HCT116 (cell line): ENCODE measurements around the gene XG. TPM values are rescaled to one million over a fixed set of nuclear protein-coding genes. Genes with fewer than 3 reads are reported as not detected.

ENCODE experiments used
- ATAC-seq: fragments of 200-7000 bp; cut with Tn5 transposase; 2 replicates; pipeline ENCODE4 v1.9.1; 2020; ENCODE audit warnings: mild to moderate bottlenecking, moderate library complexity
- BruUV-seq: library from RNA; stranded (reverse); fragments of 400-500 nt; replicated peaks from 2 replicates; lab custom pipeline; 2021; lab: Mats Ljungman, UMichigan
- CTCF ChIA-PET: fragments of 300-600 bp; sonication (Branson Sonifier 250); formaldehyde crosslinking; loops from one replicate; lab custom pipeline; 2021; ENCODE audit warnings: antibody characterized with exemption; lab: Charles Lee
- POLR2A ChIA-PET: fragments of 300-600, 350-600 bp; sonication (Branson Sonifier 250); formaldehyde crosslinking; loops from one replicate; lab custom pipeline; 2021; ENCODE audit warnings: antibody characterized with exemption; lab: Charles Lee
- RAD21 ChIA-PET, 2 experiments: fragments of 300-600 bp; sonication (Branson Sonifier 250); formaldehyde crosslinking; loops; one replicate each; lab custom pipeline; 2023; ENCODE audit warnings: low total read pairs in 2 of 2; ENCODE audit not compliant: uncharacterized antibody in 2 of 2, unreplicated experiment in 2 of 2, low non-redundant PET in 1 of 2; lab: Charles Lee
- DNase-seq: peaks from one replicate; pipeline ENCODE4 v3.0.0-alpha.2; 2010; ENCODE audit warnings: low read depth, low spot score
- H2AFZ ChIP-seq: fragments of 200-600 bp; shearing (Covaris generic), sonication (generic); 2 replicates; pipeline ENCODE4 v1.6.1; 2017; ENCODE audit warnings: low read depth, mixed run types, mixed read lengths, antibody characterized with exemption, low read length; ENCODE audit not compliant: poor library complexity, severe bottlenecking
- H3K27ac ChIP-seq: 2 replicates; pipeline ENCODE4 v1.5.1; 2012; ENCODE audit warnings: low read depth, low read length
- H3K27me3 ChIP-seq: fragments of 200-600 bp; sonication (generic); 2 replicates; pipeline ENCODE4 v1.6.1; 2016; ENCODE audit warnings: mixed run types, low read length, mixed read lengths; ENCODE audit not compliant: insufficient read depth
- H3K36me3 ChIP-seq, 2 experiments: fragments of 200-500 bp in 1 of 2; fragments of 200-600 bp in 1 of 2; sonication (Bioruptor generic) in 1 of 2; sonication (generic) in 1 of 2; 2 replicates each; pipeline versions ENCODE4 v1.5.1 to v1.6.1; 2014 to 2016; ENCODE audit warnings: low read length in 2 of 2, inconsistent platforms in 1 of 2, mixed read lengths in 1 of 2, mixed run types in 1 of 2; ENCODE audit not compliant: insufficient read depth in 2 of 2, control insufficient read depth in 1 of 2
- H3K4me1 ChIP-seq, 2 experiments: fragments of 200-600 bp in 1 of 2; sonication (generic) in 1 of 2; 2 replicates each; pipeline versions ENCODE4 v1.5.1 to v1.6.1; 2012 to 2017; ENCODE audit warnings: low read length in 2 of 2, inconsistent platforms in 1 of 2, mild to moderate bottlenecking in 1 of 2, mixed read lengths in 1 of 2, mixed run types in 1 of 2, moderate library complexity in 1 of 2; ENCODE audit not compliant: insufficient read depth in 2 of 2, control insufficient read depth in 1 of 2
- H3K4me2 ChIP-seq: fragments of 200-600 bp; sonication (generic); 2 replicates; pipeline ENCODE4 v1.6.1; 2017; ENCODE audit warnings: mixed run types, low read length, mixed read lengths
- H3K4me3 ChIP-seq, 2 experiments: fragments of 200-600 bp in 1 of 2; sonication (generic) in 1 of 2; replicated peaks in 1 of 2; 2 replicates each; pipeline ENCODE4 v1.5.1; 2011 to 2016; ENCODE audit warnings: low read length in 2 of 2, control low read depth in 1 of 2, low read depth in 1 of 2, mild to moderate bottlenecking in 1 of 2, mixed read lengths in 1 of 2, mixed run types in 1 of 2
- H3K79me2 ChIP-seq: fragments of 200-600 bp; sonication (generic); 2 replicates; pipeline ENCODE4 v1.6.1; 2017; ENCODE audit warnings: mild to moderate bottlenecking, mixed run types, low read length, moderate library complexity, mixed read lengths; ENCODE audit not compliant: insufficient read depth
- H3K9ac ChIP-seq: fragments of 200-600 bp; sonication (generic); 2 replicates; pipeline ENCODE4 v1.6.1; 2016; ENCODE audit warnings: low read length, mixed read lengths
- H3K9me2 ChIP-seq: fragments of 200-600 bp; sonication (generic), shearing (Covaris generic); 2 replicates; pipeline ENCODE4 v1.6.1; 2017; ENCODE audit warnings: mixed run types, mild to moderate bottlenecking, moderate library complexity; ENCODE audit not compliant: insufficient read depth
- H3K9me3 ChIP-seq, 2 experiments: fragments of 200-500 bp in 1 of 2; fragments of 200-600 bp in 1 of 2; sonication (Bioruptor generic) in 1 of 2; sonication (generic) in 1 of 2; 2 replicates each; pipeline ENCODE4 v1.6.1; 2014 to 2017; ENCODE audit warnings: low read length in 2 of 2, mixed read lengths in 2 of 2, inconsistent platforms in 1 of 2, low read depth in 1 of 2, mild to moderate bottlenecking in 1 of 2, mixed run types in 1 of 2, moderate library complexity in 1 of 2; ENCODE audit not compliant: control insufficient read depth in 1 of 2, insufficient read depth in 1 of 2
- H4K20me1 ChIP-seq: fragments of 200-600 bp; sonication (generic), shearing (Covaris generic); 2 replicates; pipeline ENCODE4 v1.6.1; 2017; ENCODE audit warnings: mixed run types, mild to moderate bottlenecking, moderate library complexity; ENCODE audit not compliant: insufficient read depth
- CBX3 ChIP-seq: IDR thresholded peaks from 2 replicates; pipeline ENCODE4 v1.6.1; 2012; ENCODE audit warnings: low read depth
- CEBPB ChIP-seq: IDR thresholded peaks from 2 replicates; pipeline ENCODE4 v1.6.1; 2012; ENCODE audit warnings: low read depth
- EGR1 ChIP-seq: IDR thresholded peaks from 2 replicates; pipeline ENCODE4 v1.6.1; 2012; ENCODE audit warnings: low read depth
- ELF1 ChIP-seq: IDR thresholded peaks from 2 replicates; pipeline ENCODE4 v1.6.1; 2012; ENCODE audit warnings: low read depth, borderline replicate concordance
- EZH2 ChIP-seq: fragments of 200-600 bp; sonication (generic); IDR thresholded peaks from 2 replicates; pipeline ENCODE4 v1.6.1; 2017; ENCODE audit warnings: antibody characterized with exemption, mixed run types
- EZH2phosphoT487 ChIP-seq: fragments of 200-600 bp; IDR thresholded peaks from 2 replicates; pipeline ENCODE4 v1.6.1; 2018; ENCODE audit warnings: antibody characterized with exemption, borderline replicate concordance
- FOSL1 ChIP-seq: IDR thresholded peaks from 2 replicates; pipeline ENCODE4 v1.6.1; 2012; ENCODE audit warnings: low read depth
- POLR2A ChIP-seq: IDR thresholded peaks from 2 replicates; pipeline ENCODE4 v1.7.0; 2011; ENCODE audit warnings: borderline replicate concordance; ENCODE audit not compliant: insufficient read depth, insufficient read length; ENCODE audit errors: extremely low read depth
- POLR2AphosphoS5 ChIP-seq: IDR thresholded peaks from 2 replicates; pipeline ENCODE4 v1.6.1; 2011; ENCODE audit warnings: mild to moderate bottlenecking, low read depth, low read length, moderate library complexity
- RAD21 ChIP-seq: IDR thresholded peaks from 2 replicates; pipeline ENCODE4 v1.6.1; 2012; ENCODE audit warnings: low read depth, mild to moderate bottlenecking
- SP1 ChIP-seq: IDR thresholded peaks from 2 replicates; pipeline ENCODE4 v1.6.1; 2012; ENCODE audit warnings: low read depth
- SRF ChIP-seq: IDR thresholded peaks from 2 replicates; pipeline ENCODE4 v1.6.1; 2012; ENCODE audit warnings: low read depth
- TCF7L2 ChIP-seq: IDR thresholded peaks from 2 replicates; pipeline ENCODE4 v1.7.0; 2011; ENCODE audit warnings: borderline replicate concordance, inconsistent platforms; ENCODE audit not compliant: insufficient read depth, insufficient read length; ENCODE audit errors: extremely low read depth
- YY1 ChIP-seq: IDR thresholded peaks from 2 replicates; pipeline ENCODE4 v1.6.1; 2011; ENCODE audit warnings: low read length, low read depth, moderate library complexity, mild to moderate bottlenecking; ENCODE audit not compliant: insufficient replicate concordance; ENCODE audit errors: extremely low read depth
- ZFX ChIP-seq: fragments of 450-650 bp; IDR thresholded peaks from 2 replicates; pipeline ENCODE4 v1.6.1; 2017
- intact Hi-C: fragments of 100-400 bp; cut with micrococcal nuclease; formaldehyde crosslinking; loops from 2 replicates; pipeline ENCODE4 v1.10.0; 2022
- total RNA-seq: library from RNA; stranded (reverse); gene quantifications from one replicate; pipeline ENCODE4 v1.2.1, GENCODE V29; 2021; ENCODE audit not compliant: unreplicated experiment
- TF ChIP-seq, protein P1 (sequence below): IDR thresholded peaks from 2 replicates; pipeline ENCODE4 v1.6.1; 2012; ENCODE audit warnings: low read depth
- TF ChIP-seq, protein P2 (sequence below): IDR thresholded peaks from 2 replicates; pipeline ENCODE4 v1.6.1; 2012
- TF ChIP-seq, protein P3 (sequence below): IDR thresholded peaks from 2 replicates; pipeline ENCODE4 v1.6.1; 2012
- TF ChIP-seq, protein P4 (sequence below), 3 experiments: fragments of 200-600 bp in 1 of 3; sonication (generic) in 1 of 3; IDR thresholded peaks in 2 of 3; conservative IDR thresholded peaks in 1 of 3; 2 replicates each; pipeline ENCODE4 v1.5.1; 2012 to 2017; ENCODE audit warnings: low read depth in 2 of 3, low read length in 2 of 3, antibody characterized with exemption in 1 of 3, borderline replicate concordance in 1 of 3, control low read depth in 1 of 3, mild to moderate bottlenecking in 1 of 3, mixed read lengths in 1 of 3, mixed run types in 1 of 3, moderate library complexity in 1 of 3; ENCODE audit not compliant: insufficient read depth in 1 of 3
- TF ChIP-seq, protein P5 (sequence below): IDR thresholded peaks from 2 replicates; pipeline ENCODE4 v1.6.1; 2011; ENCODE audit warnings: mild to moderate bottlenecking, low read length, moderate library complexity; ENCODE audit not compliant: insufficient replicate concordance; ENCODE audit errors: extremely low read depth

The XG gene
- total RNA-seq, 1 experiment from 2014 or later: not detected

DNA sequence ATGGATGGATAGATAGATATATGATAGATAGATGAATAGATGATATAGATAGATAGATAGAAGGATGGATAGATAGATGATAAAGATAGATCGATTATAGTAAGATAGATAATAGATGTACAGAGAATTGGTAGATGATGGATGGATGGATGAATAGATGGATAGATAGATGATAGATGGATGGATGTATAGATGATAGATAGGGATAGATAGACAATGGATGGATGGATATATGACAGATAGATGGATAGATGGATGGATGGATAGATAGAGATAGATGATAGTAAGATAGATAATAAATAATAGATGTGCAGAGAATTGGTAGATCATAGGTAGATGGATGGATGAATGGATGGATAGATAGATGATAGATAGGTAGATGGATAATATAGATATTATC is 89.1 kb downstream of the XG start:
- intact Hi-C loops: no loop called here
- H3K4me3 ChIP-seq: no peak overlapping the region
- POLR2A ChIA-PET: no interaction called here
- no peaks in the 10 kb centered on the region for H3K9me2 ChIP-seq
- H3K9ac ChIP-seq: no peak overlapping the region
- H3K27ac ChIP-seq: no peak overlapping the region
- BruUV-seq: no TSS peak
- no peak overlapping the region for H3K4me2 ChIP-seq
- no peak for ATAC-seq
- no peaks in the 10 kb centered on the region for H3K27me3 ChIP-seq
- TF ChIP-seq CEBPB (no peak), SP1 (no peak), FOSL1 (no peak), CBX3 (no peak), ZFX (no peak), POLR2AphosphoS5 (no peak), EZH2 (no peak), YY1 (no peak), EZH2phosphoT487 (no peak), SRF (no peak), EGR1 (no peak), POLR2A (no peak), RAD21 (no peak), TCF7L2 (no peak), ELF1 (no peak)
- TF ChIP-seq, protein P1, sequence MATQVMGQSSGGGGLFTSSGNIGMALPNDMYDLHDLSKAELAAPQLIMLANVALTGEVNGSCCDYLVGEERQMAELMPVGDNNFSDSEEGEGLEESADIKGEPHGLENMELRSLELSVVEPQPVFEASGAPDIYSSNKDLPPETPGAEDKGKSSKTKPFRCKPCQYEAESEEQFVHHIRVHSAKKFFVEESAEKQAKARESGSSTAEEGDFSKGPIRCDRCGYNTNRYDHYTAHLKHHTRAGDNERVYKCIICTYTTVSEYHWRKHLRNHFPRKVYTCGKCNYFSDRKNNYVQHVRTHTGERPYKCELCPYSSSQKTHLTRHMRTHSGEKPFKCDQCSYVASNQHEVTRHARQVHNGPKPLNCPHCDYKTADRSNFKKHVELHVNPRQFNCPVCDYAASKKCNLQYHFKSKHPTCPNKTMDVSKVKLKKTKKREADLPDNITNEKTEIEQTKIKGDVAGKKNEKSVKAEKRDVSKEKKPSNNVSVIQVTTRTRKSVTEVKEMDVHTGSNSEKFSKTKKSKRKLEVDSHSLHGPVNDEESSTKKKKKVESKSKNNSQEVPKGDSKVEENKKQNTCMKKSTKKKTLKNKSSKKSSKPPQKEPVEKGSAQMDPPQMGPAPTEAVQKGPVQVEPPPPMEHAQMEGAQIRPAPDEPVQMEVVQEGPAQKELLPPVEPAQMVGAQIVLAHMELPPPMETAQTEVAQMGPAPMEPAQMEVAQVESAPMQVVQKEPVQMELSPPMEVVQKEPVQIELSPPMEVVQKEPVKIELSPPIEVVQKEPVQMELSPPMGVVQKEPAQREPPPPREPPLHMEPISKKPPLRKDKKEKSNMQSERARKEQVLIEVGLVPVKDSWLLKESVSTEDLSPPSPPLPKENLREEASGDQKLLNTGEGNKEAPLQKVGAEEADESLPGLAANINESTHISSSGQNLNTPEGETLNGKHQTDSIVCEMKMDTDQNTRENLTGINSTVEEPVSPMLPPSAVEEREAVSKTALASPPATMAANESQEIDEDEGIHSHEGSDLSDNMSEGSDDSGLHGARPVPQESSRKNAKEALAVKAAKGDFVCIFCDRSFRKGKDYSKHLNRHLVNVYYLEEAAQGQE: no peak
- TF ChIP-seq, protein P2, sequence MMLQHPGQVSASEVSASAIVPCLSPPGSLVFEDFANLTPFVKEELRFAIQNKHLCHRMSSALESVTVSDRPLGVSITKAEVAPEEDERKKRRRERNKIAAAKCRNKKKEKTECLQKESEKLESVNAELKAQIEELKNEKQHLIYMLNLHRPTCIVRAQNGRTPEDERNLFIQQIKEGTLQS: no peak
- TF ChIP-seq, protein P3, sequence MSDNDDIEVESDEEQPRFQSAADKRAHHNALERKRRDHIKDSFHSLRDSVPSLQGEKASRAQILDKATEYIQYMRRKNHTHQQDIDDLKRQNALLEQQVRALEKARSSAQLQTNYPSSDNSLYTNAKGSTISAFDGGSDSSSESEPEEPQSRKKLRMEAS: no peak
- TF ChIP-seq, protein P4, sequence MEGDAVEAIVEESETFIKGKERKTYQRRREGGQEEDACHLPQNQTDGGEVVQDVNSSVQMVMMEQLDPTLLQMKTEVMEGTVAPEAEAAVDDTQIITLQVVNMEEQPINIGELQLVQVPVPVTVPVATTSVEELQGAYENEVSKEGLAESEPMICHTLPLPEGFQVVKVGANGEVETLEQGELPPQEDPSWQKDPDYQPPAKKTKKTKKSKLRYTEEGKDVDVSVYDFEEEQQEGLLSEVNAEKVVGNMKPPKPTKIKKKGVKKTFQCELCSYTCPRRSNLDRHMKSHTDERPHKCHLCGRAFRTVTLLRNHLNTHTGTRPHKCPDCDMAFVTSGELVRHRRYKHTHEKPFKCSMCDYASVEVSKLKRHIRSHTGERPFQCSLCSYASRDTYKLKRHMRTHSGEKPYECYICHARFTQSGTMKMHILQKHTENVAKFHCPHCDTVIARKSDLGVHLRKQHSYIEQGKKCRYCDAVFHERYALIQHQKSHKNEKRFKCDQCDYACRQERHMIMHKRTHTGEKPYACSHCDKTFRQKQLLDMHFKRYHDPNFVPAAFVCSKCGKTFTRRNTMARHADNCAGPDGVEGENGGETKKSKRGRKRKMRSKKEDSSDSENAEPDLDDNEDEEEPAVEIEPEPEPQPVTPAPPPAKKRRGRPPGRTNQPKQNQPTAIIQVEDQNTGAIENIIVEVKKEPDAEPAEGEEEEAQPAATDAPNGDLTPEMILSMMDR (IDR thresholded peaks at IDR 0.05 in 2 of 3, conservative IDR thresholded peaks at IDR 0.05 in 1 of 3; ENCODE audit: borderline replicate concordance in 1 of 3, insufficient read depth in 1 of 3, low read depth in 2 of 3, low read length in 2 of 3): no peak
- TF ChIP-seq, protein P5, sequence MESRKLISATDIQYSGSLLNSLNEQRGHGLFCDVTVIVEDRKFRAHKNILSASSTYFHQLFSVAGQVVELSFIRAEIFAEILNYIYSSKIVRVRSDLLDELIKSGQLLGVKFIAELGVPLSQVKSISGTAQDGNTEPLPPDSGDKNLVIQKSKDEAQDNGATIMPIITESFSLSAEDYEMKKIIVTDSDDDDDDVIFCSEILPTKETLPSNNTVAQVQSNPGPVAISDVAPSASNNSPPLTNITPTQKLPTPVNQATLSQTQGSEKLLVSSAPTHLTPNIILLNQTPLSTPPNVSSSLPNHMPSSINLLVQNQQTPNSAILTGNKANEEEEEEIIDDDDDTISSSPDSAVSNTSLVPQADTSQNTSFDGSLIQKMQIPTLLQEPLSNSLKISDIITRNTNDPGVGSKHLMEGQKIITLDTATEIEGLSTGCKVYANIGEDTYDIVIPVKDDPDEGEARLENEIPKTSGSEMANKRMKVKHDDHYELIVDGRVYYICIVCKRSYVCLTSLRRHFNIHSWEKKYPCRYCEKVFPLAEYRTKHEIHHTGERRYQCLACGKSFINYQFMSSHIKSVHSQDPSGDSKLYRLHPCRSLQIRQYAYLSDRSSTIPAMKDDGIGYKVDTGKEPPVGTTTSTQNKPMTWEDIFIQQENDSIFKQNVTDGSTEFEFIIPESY: no peak
- TF ChIP-seq, all 23 proteins: peak for 0
- H3K9me3 ChIP-seq: no peaks in the 10 kb centered on the region
- ChIA-PET CTCF (no interaction called here), RAD21 (no interaction called here)
- H2AFZ ChIP-seq: no peak overlapping the region
- H3K79me2 ChIP-seq: no peaks in the 10 kb centered on the region
- H3K36me3 ChIP-seq: no peaks in the 10 kb centered on the region
- H4K20me1 ChIP-seq: no peaks in the 10 kb centered on the region
- no peaks in the 10 kb centered on the region for H3K4me1 ChIP-seq
- no peak for DNase-seq
